Hematopoietic multipotent progenitor cell treated with erythropoietin and hydrocortisone succinate and interleukin-3 and kit ligand, for 15 days (in vitro differentiated cells): ENCODE results near the gene KLK10.

Experiments used
- DNase-seq: peaks from one replicate; pipeline ENCODE4 v3.0.0-alpha.2; 2015; ENCODE audit warnings: low spot score

Gene KLK10

GRCh38 chr19:51025809-51026553 is 6.5 kb upstream of the KLK10 start:
- no peak for DNase-seq

- no peak for DNase-seq
Observed at GRCh38 chr19:51025401-51025800, 5.9 kb upstream of the KLK10 start.

- no peak for DNase-seq
Observed at GRCh38 chr19:51024924-51025323, 5.4 kb upstream of the KLK10 start.

- no peak for DNase-seq
Observed at GRCh38 chr19:51023946-51024345, 4.4 kb upstream of the KLK10 start.

- no peak for DNase-seq
Observed at GRCh38 chr19:51022526-51022925, 3.0 kb upstream of the KLK10 start.

GRCh38 chr19:51020988-51021651 is 1.6 kb upstream of the KLK10 start:
- DNase-seq: peak; percentile 5

GRCh38 chr19:51018745-51019543 is 565 bp downstream of the KLK10 start:
- DNase-seq: no peak

- peak; percentile 60 for DNase-seq
Observed at GRCh38 chr19:51016798-51017683, 2.5 kb downstream of the KLK10 start.

- DNase-seq: no peak
Observed at GRCh38 chr19:51015691-51016267, 3.7 kb downstream of the KLK10 start.

GRCh38 chr19:51014242-51014641 is 5.3 kb downstream of the KLK10 start:
- DNase-seq: no peak

GRCh38 chr19:51012661-51013190 is 6.8 kb downstream of the KLK10 start:
- DNase-seq: no peak

- no peak for DNase-seq
Observed at GRCh38 chr19:51010066-51010795, 9.3 kb downstream of the KLK10 start.

- DNase-seq: no peak
Observed at GRCh38 chr19:51009061-51009891, 10.2 kb downstream of the KLK10 start.

GRCh38 chr19:51007488-51007887 is 12.0 kb downstream of the KLK10 start:
- no peak for DNase-seq

GRCh38 chr19:51006406-51006805 is 13.1 kb downstream of the KLK10 start:
- DNase-seq: no peak

- no peak for DNase-seq
Observed at GRCh38 chr19:51005248-51005647, 14.3 kb downstream of the KLK10 start.

- no peak for DNase-seq
Observed at GRCh38 chr19:51003316-51003715, 16.2 kb downstream of the KLK10 start.

GRCh38 chr19:51002542-51003311 is 16.8 kb downstream of the KLK10 start:
- peak; percentile 59 for DNase-seq

GRCh38 chr19:51002089-51002532 is 17.4 kb downstream of the KLK10 start:
- DNase-seq: no peak
